ENCODE measurements around the gene PDZD2. TPM values are rescaled to one million over a fixed set of nuclear protein-coding genes. Genes with fewer than 3 reads are reported as not detected.

The PDZD2 gene
- total RNA-seq, 2 donors from 2014 or later = 6.6 to 14.6 TPM

DNA sequence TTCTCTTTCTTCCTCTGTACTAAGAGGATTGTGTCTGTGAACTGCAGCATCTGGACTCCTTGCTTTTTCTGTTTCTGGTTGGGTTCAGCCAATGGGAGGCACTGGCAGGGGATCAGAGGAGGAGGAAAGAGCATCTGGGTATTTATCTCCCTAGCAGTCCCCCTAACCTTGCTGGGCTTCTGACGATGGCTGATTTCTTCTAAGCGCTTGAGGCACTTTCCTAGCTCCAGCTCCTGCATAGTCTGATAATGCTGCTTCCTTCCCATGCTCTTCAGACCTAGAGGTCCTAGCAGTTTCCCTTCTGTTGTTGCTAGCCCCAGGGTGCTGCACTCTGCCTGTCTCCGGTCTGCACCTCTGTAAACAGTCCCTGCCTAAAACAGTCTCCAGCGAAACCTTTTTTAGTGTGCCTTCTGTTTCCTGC, 225.1 kb downstream of the PDZD2 start:
- Mint-ChIP-seq H3K27ac (peak overlapping the region; percentile 11), H3K4me3 (no peak overlapping the region), H3K27me3 (ENCODE audit: insufficient read depth) (peaks cover 7% of the 10 kb centered on the region), H3K4me1 (peaks cover 19% of the 10 kb centered on the region), H3K9me3 (peaks cover 10% of the 10 kb centered on the region), H3K36me3 (ENCODE audit: low read depth) (peaks cover 18% of the 10 kb centered on the region)
- H3K4me3 ChIP-seq (ENCODE audit: low read length) = no peak overlapping the region
- no peaks in the 10 kb centered on the region for H3K27me3 ChIP-seq (ENCODE audit: control insufficient read depth, insufficient read depth, low read length, poor library complexity, severe bottlenecking)
- peaks cover 8% of the 10 kb centered on the region for H3K9me3 ChIP-seq (ENCODE audit: control insufficient read depth, low read length)
- H3K9ac ChIP-seq (ENCODE audit: extremely low read depth, low read length, poor library complexity, severe bottlenecking) = no peak overlapping the region
- H3K27ac ChIP-seq (ENCODE audit: low read depth, low read length) = no peak overlapping the region
- DNase-seq = peak; percentile 52
- no peaks in the 10 kb centered on the region for H3K4me1 ChIP-seq (ENCODE audit: control insufficient read depth, insufficient read depth, low read length)
- WGBS, 2 experiments (ENCODE audit: insufficient coverage in 1 of 2, insufficient read length in 1 of 2) = 60 to 71% methylated on average over 4 of the region's 4 CpGs
- H3K36me3 ChIP-seq (ENCODE audit: control insufficient read depth, insufficient read depth, low read length) = no peaks in the 10 kb centered on the region
- TF ChIP-seq, protein P1, sequence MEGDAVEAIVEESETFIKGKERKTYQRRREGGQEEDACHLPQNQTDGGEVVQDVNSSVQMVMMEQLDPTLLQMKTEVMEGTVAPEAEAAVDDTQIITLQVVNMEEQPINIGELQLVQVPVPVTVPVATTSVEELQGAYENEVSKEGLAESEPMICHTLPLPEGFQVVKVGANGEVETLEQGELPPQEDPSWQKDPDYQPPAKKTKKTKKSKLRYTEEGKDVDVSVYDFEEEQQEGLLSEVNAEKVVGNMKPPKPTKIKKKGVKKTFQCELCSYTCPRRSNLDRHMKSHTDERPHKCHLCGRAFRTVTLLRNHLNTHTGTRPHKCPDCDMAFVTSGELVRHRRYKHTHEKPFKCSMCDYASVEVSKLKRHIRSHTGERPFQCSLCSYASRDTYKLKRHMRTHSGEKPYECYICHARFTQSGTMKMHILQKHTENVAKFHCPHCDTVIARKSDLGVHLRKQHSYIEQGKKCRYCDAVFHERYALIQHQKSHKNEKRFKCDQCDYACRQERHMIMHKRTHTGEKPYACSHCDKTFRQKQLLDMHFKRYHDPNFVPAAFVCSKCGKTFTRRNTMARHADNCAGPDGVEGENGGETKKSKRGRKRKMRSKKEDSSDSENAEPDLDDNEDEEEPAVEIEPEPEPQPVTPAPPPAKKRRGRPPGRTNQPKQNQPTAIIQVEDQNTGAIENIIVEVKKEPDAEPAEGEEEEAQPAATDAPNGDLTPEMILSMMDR (conservative IDR thresholded peaks at IDR 0.05) = no peak

DNA sequence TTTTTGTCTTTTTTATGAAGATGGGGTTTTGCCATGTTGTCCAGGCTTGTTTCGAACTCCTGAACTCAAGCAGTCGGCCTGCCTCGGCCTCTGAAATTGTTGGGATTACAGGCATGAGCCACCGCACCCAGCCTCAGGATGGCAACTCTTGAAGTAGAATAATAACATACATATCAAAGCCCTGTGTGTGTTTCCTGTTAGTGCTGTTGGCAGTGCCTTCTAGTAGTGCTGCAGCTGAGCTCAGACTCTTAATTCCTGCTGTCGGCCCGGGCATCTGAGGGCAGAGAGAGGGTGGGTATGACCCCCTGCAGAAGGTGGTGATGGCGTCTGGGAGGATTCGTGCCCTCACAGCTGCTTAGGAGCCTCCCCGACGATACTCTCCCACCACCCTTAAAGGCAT, 227.2 kb downstream of the PDZD2 start:
- peaks cover 3% of the 10 kb centered on the region for H3K27me3 Mint-ChIP-seq (ENCODE audit: insufficient read depth)
- H3K9ac ChIP-seq (ENCODE audit: extremely low read depth, low read length, poor library complexity, severe bottlenecking) = no peak overlapping the region
- H3K9me3 ChIP-seq (ENCODE audit: control insufficient read depth, low read length) = no peaks in the 10 kb centered on the region
- no peak overlapping the region for H3K27ac Mint-ChIP-seq
- H3K27me3 ChIP-seq (ENCODE audit: control insufficient read depth, insufficient read depth, low read length, poor library complexity, severe bottlenecking) = no peaks in the 10 kb centered on the region
- H3K36me3 ChIP-seq (ENCODE audit: control insufficient read depth, insufficient read depth, low read length) = no peaks in the 10 kb centered on the region
- no peak overlapping the region for H3K4me3 Mint-ChIP-seq
- no peaks in the 10 kb centered on the region for H3K9me3 Mint-ChIP-seq
- H3K27ac ChIP-seq (ENCODE audit: low read depth, low read length) = no peak overlapping the region
- WGBS, 2 experiments (ENCODE audit: insufficient coverage in 1 of 2, insufficient read length in 1 of 2) = 92 to 100% methylated on average over 2 to 8 of the region's 10 CpGs
- no peaks in the 10 kb centered on the region for H3K4me1 ChIP-seq (ENCODE audit: control insufficient read depth, insufficient read depth, low read length)
- H3K4me3 ChIP-seq (ENCODE audit: low read length) = no peak overlapping the region
- TF ChIP-seq, protein P1 (conservative IDR thresholded peaks at IDR 0.05) = no peak
- peaks cover 15% of the 10 kb centered on the region for H3K4me1 Mint-ChIP-seq
- peak; percentile 36 for DNase-seq
- H3K36me3 Mint-ChIP-seq (ENCODE audit: low read depth) = no peaks in the 10 kb centered on the region

DNA sequence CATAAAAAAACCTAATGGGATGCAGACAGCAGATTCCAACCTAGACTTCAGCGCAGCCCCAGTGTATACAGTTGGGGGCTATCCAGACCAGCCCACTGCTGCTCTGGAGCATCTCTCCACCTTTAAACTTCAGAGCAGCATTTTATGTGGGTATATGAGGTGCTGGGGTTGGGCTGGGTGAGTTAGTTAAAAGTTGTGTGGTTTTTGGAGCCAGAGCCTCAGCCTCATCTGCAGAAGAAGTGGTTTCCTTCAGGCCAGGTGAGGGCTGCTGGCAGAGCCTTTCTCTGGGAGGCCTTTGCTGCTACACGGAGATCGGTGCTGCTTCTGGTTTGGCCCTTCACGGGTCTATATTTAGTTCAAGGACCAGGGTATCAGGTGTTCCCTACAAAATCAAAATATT, 228.3 kb downstream of the PDZD2 start:
- H3K36me3 ChIP-seq (ENCODE audit: control insufficient read depth, insufficient read depth, low read length) = no peaks in the 10 kb centered on the region
- peak; percentile 35 for DNase-seq
- H3K27me3 Mint-ChIP-seq (ENCODE audit: insufficient read depth) = no peaks in the 10 kb centered on the region
- H3K27ac Mint-ChIP-seq = no peak overlapping the region
- WGBS, 2 experiments (ENCODE audit: insufficient coverage in 1 of 2, insufficient read length in 1 of 2) = 92 to 96% methylated on average over 3 to 4 of the region's 4 CpGs
- no peak overlapping the region for H3K4me3 Mint-ChIP-seq
- H3K4me1 Mint-ChIP-seq = peaks cover 15% of the 10 kb centered on the region
- no peaks in the 10 kb centered on the region for H3K27me3 ChIP-seq (ENCODE audit: control insufficient read depth, insufficient read depth, low read length, poor library complexity, severe bottlenecking)
- TF ChIP-seq, protein P1 (conservative IDR thresholded peaks at IDR 0.05) = no peak
- H3K27ac ChIP-seq (ENCODE audit: low read depth, low read length) = no peak overlapping the region
- H3K9me3 ChIP-seq (ENCODE audit: control insufficient read depth, low read length) = no peaks in the 10 kb centered on the region
- H3K9ac ChIP-seq (ENCODE audit: extremely low read depth, low read length, poor library complexity, severe bottlenecking) = no peak overlapping the region
- H3K4me3 ChIP-seq (ENCODE audit: low read length) = no peak overlapping the region
- no peaks in the 10 kb centered on the region for H3K36me3 Mint-ChIP-seq (ENCODE audit: low read depth)
- H3K9me3 Mint-ChIP-seq = no peaks in the 10 kb centered on the region
- no peaks in the 10 kb centered on the region for H3K4me1 ChIP-seq (ENCODE audit: control insufficient read depth, insufficient read depth, low read length)
